ENCODE results near the gene NFATC2.

- TF ChIP-seq CTCF (IDR thresholded peaks at IDR 0.05) (no peak), POLR2A (IDR thresholded peaks at IDR 0.05) (no peak)
Observed at GRCh38 chr20:51454250-51454865, 88.2 kb downstream of the NFATC2 start.
